Measurements from ENCODE around the gene DMD.

DNA sequence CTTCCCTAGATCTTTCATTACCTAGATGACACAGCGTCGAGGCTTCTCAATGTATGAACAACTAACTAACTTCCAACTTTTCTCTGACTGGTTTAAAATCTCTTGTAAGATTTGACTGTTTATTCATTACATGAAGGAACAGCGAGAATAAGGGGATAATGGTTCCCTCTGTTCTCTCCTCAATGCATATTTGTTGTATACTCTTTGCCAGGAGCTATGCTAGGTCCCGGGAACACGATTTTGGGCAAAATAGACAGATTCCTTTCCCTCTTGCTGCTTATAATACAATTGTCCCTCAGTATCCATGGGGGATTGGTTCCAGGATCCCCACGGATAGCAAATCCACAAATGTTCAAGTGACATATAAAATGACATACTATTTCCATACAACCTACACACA, 1020.0 kb downstream of the DMD start:
- TF ChIP-seq, protein P1, sequence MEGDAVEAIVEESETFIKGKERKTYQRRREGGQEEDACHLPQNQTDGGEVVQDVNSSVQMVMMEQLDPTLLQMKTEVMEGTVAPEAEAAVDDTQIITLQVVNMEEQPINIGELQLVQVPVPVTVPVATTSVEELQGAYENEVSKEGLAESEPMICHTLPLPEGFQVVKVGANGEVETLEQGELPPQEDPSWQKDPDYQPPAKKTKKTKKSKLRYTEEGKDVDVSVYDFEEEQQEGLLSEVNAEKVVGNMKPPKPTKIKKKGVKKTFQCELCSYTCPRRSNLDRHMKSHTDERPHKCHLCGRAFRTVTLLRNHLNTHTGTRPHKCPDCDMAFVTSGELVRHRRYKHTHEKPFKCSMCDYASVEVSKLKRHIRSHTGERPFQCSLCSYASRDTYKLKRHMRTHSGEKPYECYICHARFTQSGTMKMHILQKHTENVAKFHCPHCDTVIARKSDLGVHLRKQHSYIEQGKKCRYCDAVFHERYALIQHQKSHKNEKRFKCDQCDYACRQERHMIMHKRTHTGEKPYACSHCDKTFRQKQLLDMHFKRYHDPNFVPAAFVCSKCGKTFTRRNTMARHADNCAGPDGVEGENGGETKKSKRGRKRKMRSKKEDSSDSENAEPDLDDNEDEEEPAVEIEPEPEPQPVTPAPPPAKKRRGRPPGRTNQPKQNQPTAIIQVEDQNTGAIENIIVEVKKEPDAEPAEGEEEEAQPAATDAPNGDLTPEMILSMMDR (conservative IDR thresholded peaks at IDR 0.05) = no peak
- no peak for TF ChIP-seq ZFX (IDR thresholded peaks at IDR 0.05)

Measured in C4-2B (cell line).